Ishikawa (cell line): ENCODE results near the gene VDR.

Experiments used
- CEBPB ChIP-seq: IDR thresholded peaks from 2 replicates; pipeline ENCODE4 v1.6.1; 2012
- CREB1 ChIP-seq: IDR thresholded peaks from 2 replicates; pipeline ENCODE4 v1.6.1; 2012; ENCODE audit warnings: low read depth
- EGR1 ChIP-seq: IDR thresholded peaks from 2 replicates; pipeline ENCODE4 v1.6.1; 2012
- EP300 ChIP-seq: IDR thresholded peaks from 2 replicates; pipeline ENCODE4 v1.6.1; 2012; ENCODE audit warnings: borderline replicate concordance
- FOXM1 ChIP-seq: IDR thresholded peaks from 2 replicates; pipeline ENCODE4 v1.6.1; 2012; ENCODE audit warnings: low read depth, borderline replicate concordance
- NFIC ChIP-seq: IDR thresholded peaks from 2 replicates; pipeline ENCODE4 v1.6.1; 2012
- RAD21 ChIP-seq: IDR thresholded peaks from 2 replicates; pipeline ENCODE4 v1.6.1; 2012; ENCODE audit warnings: low read depth
- TAF1 ChIP-seq: IDR thresholded peaks from 2 replicates; pipeline ENCODE4 v1.6.1; 2012; ENCODE audit warnings: low read depth, mild to moderate bottlenecking
- TCF12 ChIP-seq: IDR thresholded peaks from 2 replicates; pipeline ENCODE4 v1.6.1; 2012; ENCODE audit warnings: low read depth
- TEAD4 ChIP-seq: IDR thresholded peaks from 2 replicates; pipeline ENCODE4 v1.6.1; 2012
- YY1 ChIP-seq: IDR thresholded peaks from 2 replicates; pipeline ENCODE4 v1.6.1; 2012; ENCODE audit warnings: low read depth
- ZBTB7A ChIP-seq: IDR thresholded peaks from 2 replicates; pipeline ENCODE4 v1.6.1; 2012; ENCODE audit warnings: low read depth
- TF ChIP-seq, protein P1 (sequence below): IDR thresholded peaks from 2 replicates; pipeline ENCODE4 v1.6.1; 2012
- TF ChIP-seq, protein P2 (sequence below): IDR thresholded peaks from 2 replicates; pipeline ENCODE4 v1.6.1; 2012; ENCODE audit warnings: low read depth, mild to moderate bottlenecking
- TF ChIP-seq, protein P3 (sequence below): IDR thresholded peaks from 2 replicates; pipeline ENCODE4 v1.6.1; 2012

Gene VDR

DNA sequence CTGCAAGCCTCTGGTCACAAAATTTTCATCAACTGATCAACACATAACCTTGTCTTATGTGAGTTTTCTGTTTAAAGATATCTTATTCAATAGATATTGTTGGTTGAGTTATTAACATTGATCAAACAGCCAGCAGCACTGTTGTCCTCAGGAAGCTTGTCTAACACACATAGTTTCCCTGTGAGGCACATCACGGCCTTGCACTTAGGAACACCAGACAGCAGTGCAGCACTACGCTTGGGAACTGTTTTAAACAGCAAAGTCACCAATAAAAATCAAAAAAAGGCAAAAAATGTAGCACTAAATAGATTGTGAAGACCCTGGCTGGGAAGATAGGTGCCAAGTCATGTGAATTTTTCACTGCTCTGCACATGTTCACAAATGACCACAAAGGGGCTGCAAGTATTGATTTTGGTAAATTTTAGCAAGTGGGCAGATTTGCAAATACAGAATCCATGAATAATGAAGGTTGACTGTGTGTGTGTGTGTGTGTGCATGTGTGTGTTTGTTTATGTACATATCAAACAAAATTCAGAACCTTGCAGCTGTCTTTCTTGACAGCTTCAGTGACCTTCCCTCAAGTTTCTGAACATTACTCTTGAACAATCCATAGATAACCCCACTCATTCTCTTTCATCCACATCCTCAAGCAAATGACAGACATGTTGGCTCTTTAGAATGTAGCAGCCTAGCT is 28.9 kb downstream of the VDR start:
- TF ChIP-seq YY1 (no peak), CREB1 (no peak), RAD21 (no peak), TCF12 (no peak), TAF1 (no peak)

DNA sequence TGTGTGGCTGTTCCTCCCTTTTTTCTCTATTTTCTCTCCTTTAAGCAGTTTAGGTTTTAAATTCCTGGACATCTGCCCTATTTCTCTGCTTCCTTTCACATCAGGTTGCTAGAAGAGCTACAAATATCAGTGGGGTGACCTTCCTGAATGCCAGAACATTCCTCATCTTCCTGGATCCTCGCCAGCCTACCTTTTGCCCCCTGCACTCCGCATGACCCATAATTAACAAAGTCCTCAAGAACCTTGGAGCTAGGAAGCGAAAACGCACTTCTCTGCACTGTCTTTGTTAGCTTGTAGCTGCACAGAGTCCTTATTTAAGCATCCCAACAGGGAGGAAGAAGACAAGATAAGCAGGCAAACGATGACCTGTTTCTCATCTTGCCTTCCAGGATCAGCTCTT is 30.5 kb downstream of the VDR start:
- TF ChIP-seq, protein P1, sequence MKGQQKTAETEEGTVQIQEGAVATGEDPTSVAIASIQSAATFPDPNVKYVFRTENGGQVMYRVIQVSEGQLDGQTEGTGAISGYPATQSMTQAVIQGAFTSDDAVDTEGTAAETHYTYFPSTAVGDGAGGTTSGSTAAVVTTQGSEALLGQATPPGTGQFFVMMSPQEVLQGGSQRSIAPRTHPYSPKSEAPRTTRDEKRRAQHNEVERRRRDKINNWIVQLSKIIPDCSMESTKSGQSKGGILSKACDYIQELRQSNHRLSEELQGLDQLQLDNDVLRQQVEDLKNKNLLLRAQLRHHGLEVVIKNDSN, result no peak
- TF ChIP-seq CEBPB, result no peak
- no peak for TF ChIP-seq ZBTB7A
- TF ChIP-seq TAF1, result no peak
- no peak for TF ChIP-seq RAD21
- TF ChIP-seq FOXM1, result no peak
- no peak for TF ChIP-seq EGR1
- TF ChIP-seq, protein P2, sequence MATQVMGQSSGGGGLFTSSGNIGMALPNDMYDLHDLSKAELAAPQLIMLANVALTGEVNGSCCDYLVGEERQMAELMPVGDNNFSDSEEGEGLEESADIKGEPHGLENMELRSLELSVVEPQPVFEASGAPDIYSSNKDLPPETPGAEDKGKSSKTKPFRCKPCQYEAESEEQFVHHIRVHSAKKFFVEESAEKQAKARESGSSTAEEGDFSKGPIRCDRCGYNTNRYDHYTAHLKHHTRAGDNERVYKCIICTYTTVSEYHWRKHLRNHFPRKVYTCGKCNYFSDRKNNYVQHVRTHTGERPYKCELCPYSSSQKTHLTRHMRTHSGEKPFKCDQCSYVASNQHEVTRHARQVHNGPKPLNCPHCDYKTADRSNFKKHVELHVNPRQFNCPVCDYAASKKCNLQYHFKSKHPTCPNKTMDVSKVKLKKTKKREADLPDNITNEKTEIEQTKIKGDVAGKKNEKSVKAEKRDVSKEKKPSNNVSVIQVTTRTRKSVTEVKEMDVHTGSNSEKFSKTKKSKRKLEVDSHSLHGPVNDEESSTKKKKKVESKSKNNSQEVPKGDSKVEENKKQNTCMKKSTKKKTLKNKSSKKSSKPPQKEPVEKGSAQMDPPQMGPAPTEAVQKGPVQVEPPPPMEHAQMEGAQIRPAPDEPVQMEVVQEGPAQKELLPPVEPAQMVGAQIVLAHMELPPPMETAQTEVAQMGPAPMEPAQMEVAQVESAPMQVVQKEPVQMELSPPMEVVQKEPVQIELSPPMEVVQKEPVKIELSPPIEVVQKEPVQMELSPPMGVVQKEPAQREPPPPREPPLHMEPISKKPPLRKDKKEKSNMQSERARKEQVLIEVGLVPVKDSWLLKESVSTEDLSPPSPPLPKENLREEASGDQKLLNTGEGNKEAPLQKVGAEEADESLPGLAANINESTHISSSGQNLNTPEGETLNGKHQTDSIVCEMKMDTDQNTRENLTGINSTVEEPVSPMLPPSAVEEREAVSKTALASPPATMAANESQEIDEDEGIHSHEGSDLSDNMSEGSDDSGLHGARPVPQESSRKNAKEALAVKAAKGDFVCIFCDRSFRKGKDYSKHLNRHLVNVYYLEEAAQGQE, result no peak
- no peak for TF ChIP-seq EP300

DNA sequence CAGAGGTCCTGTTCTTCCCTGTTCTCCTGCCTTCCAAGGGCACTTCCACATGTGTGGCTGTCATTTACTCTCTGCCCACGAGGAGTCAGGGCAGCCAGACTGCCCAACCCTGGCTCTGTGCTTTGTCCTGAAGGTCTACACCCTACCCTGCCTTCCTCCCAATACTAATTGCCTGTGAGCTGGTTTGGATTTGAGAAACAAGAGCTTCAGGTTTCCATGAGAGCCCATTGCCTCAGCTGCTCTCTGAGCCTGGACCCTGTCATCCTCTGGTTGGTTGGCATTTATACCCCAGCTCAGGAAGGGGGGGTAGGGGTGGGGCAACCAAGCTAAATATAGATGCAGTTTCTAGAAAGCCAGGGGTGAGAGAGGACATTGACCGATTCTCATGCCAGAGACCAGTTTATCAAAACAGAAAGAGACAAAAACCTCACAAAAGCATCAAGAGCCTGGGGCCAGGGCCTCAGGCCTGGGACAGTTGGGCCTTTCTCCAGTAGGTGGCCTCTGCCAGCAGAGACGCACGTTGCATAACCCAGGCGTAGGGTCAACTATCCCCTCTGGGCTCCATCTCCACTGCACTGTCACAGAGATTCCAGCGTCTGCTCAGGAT is 34.5 kb downstream of the VDR start:
- peak; percentile 43; the same call in 1 of the 2 replicates for TF ChIP-seq RAD21
- no peak for TF ChIP-seq ZBTB7A
- TF ChIP-seq, protein P1, result no peak
- peak; percentile 63 for TF ChIP-seq CEBPB

DNA sequence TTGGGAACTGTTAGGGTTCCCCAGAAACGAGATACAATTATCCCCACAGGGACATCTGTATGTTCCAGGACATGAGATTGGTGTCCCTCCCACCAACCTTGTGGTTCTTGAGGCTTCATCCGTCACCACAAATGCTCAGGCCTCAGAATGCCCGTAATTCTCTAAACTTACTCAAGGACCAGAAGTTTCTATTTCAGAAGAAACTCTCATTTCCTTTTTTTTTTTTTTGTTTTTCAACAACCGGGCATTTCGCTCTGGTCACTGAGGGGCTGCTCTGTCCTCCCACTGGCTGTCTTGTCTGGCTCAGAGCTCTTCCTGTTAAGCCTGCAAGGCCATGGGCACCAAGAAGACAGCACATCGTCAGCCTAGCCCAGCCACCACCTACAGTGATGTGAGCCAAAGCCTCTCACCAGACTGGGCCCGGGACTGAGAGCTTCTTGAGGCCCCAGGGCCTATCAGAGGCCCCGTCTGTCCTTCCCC is 36.2 kb downstream of the VDR start:
- TF ChIP-seq RAD21 (no peak), TEAD4 (no peak), FOXM1 (no peak), CREB1 (no peak), CEBPB (no peak), ZBTB7A (no peak), EP300 (no peak), TCF12 (no peak), YY1 (no peak), NFIC (no peak), EGR1 (no peak)
- TF ChIP-seq, protein P3, sequence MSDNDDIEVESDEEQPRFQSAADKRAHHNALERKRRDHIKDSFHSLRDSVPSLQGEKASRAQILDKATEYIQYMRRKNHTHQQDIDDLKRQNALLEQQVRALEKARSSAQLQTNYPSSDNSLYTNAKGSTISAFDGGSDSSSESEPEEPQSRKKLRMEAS, result no peak
- TF ChIP-seq, protein P2, result no peak
- TF ChIP-seq, protein P1, result no peak

DNA sequence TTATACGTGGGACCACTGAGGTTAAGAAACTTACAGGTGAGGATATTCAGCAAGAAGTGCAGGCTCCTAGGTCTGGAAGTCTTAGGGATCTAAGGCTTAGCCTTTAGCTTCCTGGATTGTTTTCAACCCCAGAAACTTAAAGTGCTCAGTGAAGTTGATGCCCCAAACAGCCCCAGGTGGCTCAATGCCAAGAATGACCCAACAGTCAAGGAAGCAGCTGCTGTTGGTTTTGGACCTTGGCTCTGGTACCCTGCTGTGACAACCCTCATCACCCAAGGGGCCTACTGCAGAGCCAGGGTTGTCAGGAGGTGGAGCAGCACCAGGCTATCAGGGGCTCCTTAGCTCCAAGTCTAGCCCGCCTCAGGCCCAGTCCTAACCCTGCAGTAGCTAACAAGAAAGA is 36.8 kb downstream of the VDR start:
- TF ChIP-seq ZBTB7A (no peak), CEBPB (no peak), RAD21 (no peak), EP300 (no peak), EGR1 (no peak), CREB1 (no peak), TEAD4 (no peak), YY1 (no peak), TAF1 (no peak), TCF12 (no peak), NFIC (no peak), FOXM1 (no peak)
- TF ChIP-seq, protein P1, result no peak
- TF ChIP-seq, protein P3, result no peak
- TF ChIP-seq, protein P2, result no peak
